ENCODE results near the gene FAM170B.

GRCh38 chr10:49149881-49150280 is 16.1 kb upstream of the FAM170B start:
- TF ChIP-seq ZFP30 (CRISPR knock-in tag; IDR thresholded peaks at IDR 0.05) (no peak), ARNTL (CRISPR knock-in tag; IDR thresholded peaks at IDR 0.05; ENCODE audit: borderline replicate concordance, low read depth) (no peak), TCF4 (CRISPR knock-in tag; IDR thresholded peaks at IDR 0.05; ENCODE audit: borderline replicate concordance) (no peak), ZFP3 (CRISPR knock-in tag; IDR thresholded peaks at IDR 0.05) (no peak), GLIS3 (CRISPR knock-in tag; IDR thresholded peaks at IDR 0.05) (no peak), BACH2 (CRISPR knock-in tag; IDR thresholded peaks at IDR 0.05; ENCODE audit: borderline replicate concordance) (no peak), CSDC2 (CRISPR knock-in tag; IDR thresholded peaks at IDR 0.05) (no peak), OSR1 (CRISPR knock-in tag; IDR thresholded peaks at IDR 0.05) (no peak), RARB (CRISPR knock-in tag; IDR thresholded peaks at IDR 0.05) (no peak)
- TF ChIP-seq, protein P1, sequence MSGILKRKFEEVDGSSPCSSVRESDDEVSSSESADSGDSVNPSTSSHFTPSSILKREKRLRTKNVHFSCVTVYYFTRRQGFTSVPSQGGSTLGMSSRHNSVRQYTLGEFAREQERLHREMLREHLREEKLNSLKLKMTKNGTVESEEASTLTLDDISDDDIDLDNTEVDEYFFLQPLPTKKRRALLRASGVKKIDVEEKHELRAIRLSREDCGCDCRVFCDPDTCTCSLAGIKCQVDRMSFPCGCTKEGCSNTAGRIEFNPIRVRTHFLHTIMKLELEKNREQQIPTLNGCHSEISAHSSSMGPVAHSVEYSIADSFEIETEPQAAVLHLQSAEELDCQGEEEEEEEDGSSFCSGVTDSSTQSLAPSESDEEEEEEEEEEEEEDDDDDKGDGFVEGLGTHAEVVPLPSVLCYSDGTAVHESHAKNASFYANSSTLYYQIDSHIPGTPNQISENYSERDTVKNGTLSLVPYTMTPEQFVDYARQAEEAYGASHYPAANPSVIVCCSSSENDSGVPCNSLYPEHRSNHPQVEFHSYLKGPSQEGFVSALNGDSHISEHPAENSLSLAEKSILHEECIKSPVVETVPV (CRISPR knock-in tag; IDR thresholded peaks at IDR 0.05), result no peak

All from SK-N-SH treated with all-trans-retinoic acid at 6 μM for 48 hours (cell line).